Measurements from ENCODE around the gene PTP4A1.

GRCh38 chr6:63537959-63538300 is 34.4 kb upstream of the PTP4A1 start:
- TF ChIP-seq POLR2A (IDR thresholded peaks at IDR 0.05), result no peak
- TF ChIP-seq, protein P1, sequence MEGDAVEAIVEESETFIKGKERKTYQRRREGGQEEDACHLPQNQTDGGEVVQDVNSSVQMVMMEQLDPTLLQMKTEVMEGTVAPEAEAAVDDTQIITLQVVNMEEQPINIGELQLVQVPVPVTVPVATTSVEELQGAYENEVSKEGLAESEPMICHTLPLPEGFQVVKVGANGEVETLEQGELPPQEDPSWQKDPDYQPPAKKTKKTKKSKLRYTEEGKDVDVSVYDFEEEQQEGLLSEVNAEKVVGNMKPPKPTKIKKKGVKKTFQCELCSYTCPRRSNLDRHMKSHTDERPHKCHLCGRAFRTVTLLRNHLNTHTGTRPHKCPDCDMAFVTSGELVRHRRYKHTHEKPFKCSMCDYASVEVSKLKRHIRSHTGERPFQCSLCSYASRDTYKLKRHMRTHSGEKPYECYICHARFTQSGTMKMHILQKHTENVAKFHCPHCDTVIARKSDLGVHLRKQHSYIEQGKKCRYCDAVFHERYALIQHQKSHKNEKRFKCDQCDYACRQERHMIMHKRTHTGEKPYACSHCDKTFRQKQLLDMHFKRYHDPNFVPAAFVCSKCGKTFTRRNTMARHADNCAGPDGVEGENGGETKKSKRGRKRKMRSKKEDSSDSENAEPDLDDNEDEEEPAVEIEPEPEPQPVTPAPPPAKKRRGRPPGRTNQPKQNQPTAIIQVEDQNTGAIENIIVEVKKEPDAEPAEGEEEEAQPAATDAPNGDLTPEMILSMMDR (IDR thresholded peaks at IDR 0.05), result no peak

All from body of pancreas (tissue), 4 donors.